IPS DF 19.7 (cell line): ENCODE measurements around the gene TNFSF9.
"Not testable (repeated sequence)": the region's sequence is repeated elsewhere in the genome, so short reads cannot be mapped to it uniquely, and the experiment has no call there.

Experiments
- DNase-seq: peaks from one replicate; pipeline ENCODE4 v3.0.0-alpha.2; 2013; ENCODE audit warnings: low read depth, low spot score

Gene TNFSF9

GRCh38 chr19:6572217-6572616 lies 41.4 kb downstream of the TNFSF9 start:
- no peak for DNase-seq

GRCh38 chr19:6573350-6573749 lies 42.5 kb downstream of the TNFSF9 start:
- no peak for DNase-seq

- no peak for DNase-seq
Measured at GRCh38 chr19:6576869-6577475, 46.1 kb downstream of the TNFSF9 start.

GRCh38 chr19:6577476-6578125 lies 46.8 kb downstream of the TNFSF9 start:
- no peak for DNase-seq

- DNase-seq, result no peak
Measured at GRCh38 chr19:6579450-6580178, 48.8 kb downstream of the TNFSF9 start.

GRCh38 chr19:6580313-6580712 lies 49.5 kb downstream of the TNFSF9 start:
- DNase-seq, result no peak

GRCh38 chr19:6582515-6583484 lies 52.0 kb downstream of the TNFSF9 start:
- not testable (repeated sequence) for DNase-seq
